ENCODE data around the gene ZMYM3.

ZMYM3 gene

DNA sequence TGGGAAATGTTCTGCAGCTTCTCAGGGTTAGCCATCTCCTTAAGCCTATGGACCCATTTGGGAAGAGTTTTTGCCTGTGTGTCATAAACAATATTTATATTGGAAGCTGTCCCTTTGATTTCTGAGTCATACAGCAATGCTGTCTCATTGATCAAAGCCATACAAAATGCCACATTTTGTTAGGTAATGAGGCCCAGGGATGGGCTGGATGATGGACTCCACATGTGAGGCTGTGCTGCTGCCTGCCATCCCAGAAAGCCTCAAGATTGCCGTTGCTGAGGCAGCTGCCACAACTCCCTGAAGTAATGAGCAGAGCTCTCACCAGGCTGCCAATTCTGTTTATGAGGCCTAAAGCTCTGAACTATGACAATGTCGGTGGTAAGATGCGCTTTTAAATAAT is 43.1 kb downstream of the ZMYM3 start:
- TF ChIP-seq, protein P1, sequence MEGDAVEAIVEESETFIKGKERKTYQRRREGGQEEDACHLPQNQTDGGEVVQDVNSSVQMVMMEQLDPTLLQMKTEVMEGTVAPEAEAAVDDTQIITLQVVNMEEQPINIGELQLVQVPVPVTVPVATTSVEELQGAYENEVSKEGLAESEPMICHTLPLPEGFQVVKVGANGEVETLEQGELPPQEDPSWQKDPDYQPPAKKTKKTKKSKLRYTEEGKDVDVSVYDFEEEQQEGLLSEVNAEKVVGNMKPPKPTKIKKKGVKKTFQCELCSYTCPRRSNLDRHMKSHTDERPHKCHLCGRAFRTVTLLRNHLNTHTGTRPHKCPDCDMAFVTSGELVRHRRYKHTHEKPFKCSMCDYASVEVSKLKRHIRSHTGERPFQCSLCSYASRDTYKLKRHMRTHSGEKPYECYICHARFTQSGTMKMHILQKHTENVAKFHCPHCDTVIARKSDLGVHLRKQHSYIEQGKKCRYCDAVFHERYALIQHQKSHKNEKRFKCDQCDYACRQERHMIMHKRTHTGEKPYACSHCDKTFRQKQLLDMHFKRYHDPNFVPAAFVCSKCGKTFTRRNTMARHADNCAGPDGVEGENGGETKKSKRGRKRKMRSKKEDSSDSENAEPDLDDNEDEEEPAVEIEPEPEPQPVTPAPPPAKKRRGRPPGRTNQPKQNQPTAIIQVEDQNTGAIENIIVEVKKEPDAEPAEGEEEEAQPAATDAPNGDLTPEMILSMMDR (IDR thresholded peaks at IDR 0.05; ENCODE audit: borderline replicate concordance, insufficient read depth, low read depth, low read length): no peak
- no peak overlapping the region for H3K4me3 ChIP-seq (ENCODE audit: low read depth, low read length)

DNA sequence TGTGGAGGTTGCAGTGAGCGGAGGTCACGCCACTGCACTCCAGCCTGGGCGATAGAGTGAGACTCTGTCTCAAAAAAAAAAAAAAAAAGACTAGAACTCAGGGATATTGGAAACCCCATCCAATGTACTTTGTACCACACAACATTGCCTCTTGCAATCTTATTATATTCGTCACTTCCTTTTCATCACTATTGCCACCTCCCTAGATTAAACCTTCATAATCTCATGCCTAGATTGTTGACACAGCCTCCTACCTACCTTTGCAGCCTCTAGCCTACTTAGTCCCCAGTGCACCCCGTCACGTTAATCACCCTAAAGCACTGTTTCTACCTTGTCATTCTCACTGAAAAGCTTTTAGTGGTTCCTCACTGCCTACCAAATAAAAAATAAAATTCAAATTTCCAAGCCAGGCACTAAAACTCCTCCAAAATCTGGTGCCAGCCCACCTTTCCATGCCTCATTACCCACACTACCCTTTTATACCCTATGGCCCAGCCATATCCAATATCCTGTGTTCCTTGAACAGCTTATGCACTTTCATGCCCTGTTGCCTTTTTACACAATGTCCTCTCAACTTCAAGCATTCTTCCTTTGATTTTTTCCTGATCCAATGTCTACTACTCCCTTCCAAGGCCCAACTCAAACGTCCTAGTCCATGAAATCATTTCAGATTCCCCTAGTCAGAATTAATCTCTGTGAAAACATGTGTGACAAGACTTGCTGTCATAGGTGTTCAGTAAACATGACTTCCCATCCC is 54.5 kb downstream of the ZMYM3 start:
- TF ChIP-seq, protein P1 (IDR thresholded peaks at IDR 0.05; ENCODE audit: borderline replicate concordance, insufficient read depth, low read depth, low read length): no peak
- H3K4me3 ChIP-seq (ENCODE audit: low read depth, low read length): no peak overlapping the region

DNA sequence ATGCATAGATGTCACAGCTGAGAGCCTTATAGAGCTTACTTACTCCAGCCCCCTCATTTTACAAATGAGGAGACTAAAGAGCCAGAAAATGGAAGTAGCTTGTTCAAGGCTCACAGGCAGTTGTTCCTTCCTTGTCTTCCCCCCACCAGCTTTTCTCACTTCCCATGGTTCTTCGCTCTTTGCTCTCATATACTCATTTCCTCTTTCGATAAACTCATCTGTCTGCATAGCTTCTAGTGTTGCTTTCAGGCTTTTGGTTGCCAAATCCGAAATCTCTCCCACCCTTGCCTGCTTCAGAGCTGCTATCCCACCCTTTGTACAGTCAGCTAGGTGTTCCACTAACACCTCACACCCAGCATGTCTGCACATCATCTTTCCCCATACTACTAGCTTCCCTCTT is 55.9 kb downstream of the ZMYM3 start:
- H3K4me3 ChIP-seq (ENCODE audit: low read depth, low read length): peak overlapping the region; percentile 33
- TF ChIP-seq, protein P1 (IDR thresholded peaks at IDR 0.05; ENCODE audit: borderline replicate concordance, insufficient read depth, low read depth, low read length): no peak

DNA sequence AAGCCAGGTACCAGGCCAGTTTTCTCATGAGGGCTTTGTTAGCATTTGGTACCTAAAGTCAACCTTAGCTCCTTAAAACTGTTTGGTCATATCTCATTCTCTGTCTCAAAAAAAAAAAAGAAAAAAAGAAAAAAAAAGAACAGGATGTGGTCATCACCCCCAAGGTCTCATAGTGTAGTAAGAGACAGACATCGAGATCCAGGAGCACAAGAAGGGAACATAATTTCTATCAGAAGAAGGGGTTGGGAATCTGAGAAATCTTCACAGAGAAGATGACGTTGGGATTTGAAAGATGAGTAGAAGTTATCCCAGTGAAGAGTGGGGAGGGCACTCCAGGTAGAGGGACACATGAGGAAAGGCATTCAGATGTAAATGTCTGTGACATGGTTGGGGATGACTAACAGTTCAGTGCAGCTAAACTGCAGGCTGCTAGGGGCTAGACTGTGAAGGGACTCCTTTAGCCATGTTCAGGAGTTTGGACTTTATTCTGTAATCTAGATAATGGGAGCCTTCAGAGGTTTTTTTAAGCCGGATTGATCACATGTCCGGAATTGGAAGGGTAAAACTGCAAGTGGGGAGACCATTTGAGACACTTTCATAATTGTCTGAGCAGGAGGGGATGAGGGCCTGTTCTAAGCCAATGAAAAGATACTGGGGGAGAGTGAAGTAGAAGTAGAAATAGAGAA is 57.8 kb downstream of the ZMYM3 start:
- H3K4me3 ChIP-seq (ENCODE audit: low read depth, low read length): no peak overlapping the region
- TF ChIP-seq, protein P1 (IDR thresholded peaks at IDR 0.05; ENCODE audit: borderline replicate concordance, insufficient read depth, low read depth, low read length): no peak

DNA sequence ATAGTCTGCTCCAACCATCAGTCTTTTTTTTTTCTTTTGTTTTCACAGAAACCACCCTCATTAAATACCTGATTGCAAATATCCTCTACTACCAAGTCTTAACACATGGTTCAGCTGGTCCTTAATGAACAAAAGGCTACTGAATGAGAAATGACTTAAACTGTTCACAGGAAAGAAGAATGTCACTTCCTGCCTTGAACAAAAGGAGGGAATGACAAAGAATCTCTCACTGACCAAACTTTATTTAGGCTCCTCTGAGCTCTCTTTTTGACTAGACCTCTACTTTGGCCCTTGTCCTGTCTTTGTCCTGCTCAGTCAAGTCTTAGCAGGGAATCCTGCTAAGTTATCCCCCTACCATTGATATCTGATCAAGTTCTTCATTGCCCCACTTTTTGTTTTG is 62.7 kb downstream of the ZMYM3 start:
- TF ChIP-seq, protein P1 (IDR thresholded peaks at IDR 0.05; ENCODE audit: borderline replicate concordance, insufficient read depth, low read depth, low read length): no peak
- H3K4me3 ChIP-seq (ENCODE audit: low read depth, low read length): no peak overlapping the region
